Transverse colon (tissue), 4 donors: ENCODE data around the gene CCBE1.

Experiments used
- CTCF ChIP-seq, 5 experiments: fragments of 200-600 bp in 3 of 5; fragments of 450-650 bp in 2 of 5; sonication (generic) in 3 of 5; IDR thresholded peaks; 1 replicate in 2 of 5; 2 replicates in 3 of 5; pipeline ENCODE4 v1.5.1; 2016 to 2017; ENCODE audit warnings: antibody characterized with exemption in 5 of 5, inconsistent platforms in 3 of 5, mild to moderate bottlenecking in 2 of 5, moderate library complexity in 1 of 5
- POLR2A ChIP-seq: fragments of 450-650 bp; IDR thresholded peaks from one replicate; pipeline ENCODE4 v1.6.1; 2016; ENCODE audit warnings: antibody characterized with exemption, mild to moderate bottlenecking, moderate library complexity
- POLR2AphosphoS5 ChIP-seq, 3 donors: sonication (generic); formaldehyde crosslinking; IDR thresholded peaks; one replicate each; pipeline ENCODE4 v1.6.1; 2016; ENCODE audit warnings: antibody characterized with exemption in 3 of 3

DNA sequence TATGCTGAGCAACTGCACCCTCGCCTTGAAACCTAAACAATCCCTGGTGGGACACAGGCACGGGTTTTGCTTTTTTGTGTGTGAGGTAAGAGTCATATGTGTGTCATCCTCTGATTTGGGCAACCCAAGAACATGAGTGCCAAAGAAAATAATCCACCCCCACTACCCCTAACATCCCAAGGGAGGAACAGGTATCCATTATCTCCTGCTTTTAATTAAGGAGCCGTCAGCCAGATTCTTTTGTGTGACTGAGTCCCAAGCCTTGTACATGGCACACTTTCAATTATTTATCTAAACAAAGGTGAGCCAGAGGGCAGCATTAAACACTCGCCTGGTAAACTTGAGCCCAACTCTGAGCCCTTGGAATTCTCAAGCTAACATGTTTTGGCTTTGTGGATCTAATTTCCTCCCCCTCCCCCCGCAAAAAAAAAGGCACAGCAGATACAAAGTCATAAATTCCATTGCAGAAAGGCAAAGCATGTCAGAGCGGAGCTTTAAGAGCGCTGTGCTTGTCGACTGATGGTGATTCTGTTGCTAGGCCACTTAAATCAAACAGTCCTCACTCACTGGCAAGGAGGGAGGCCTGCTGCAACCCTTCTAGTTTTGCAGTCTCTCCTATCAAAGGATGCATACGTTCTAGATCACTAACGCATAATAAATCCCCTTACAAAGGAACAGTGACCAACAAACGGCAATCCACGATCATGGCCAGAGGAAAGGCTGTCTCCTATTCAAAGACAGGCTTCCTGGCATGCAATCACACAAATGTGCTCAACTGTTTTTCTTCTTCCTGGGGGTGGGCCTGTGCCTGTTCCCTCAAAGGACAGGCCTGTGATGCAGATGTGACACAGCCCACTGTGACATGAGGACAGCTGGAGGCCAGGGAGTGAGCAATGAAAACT lies 194.7 kb downstream of the CCBE1 start:
- TF ChIP-seq POLR2A (no peak), POLR2AphosphoS5 (IDR thresholded peaks at IDR 0.05) (peak in 2 of 3 donors; percentile 47 to 65), CTCF (IDR thresholded peaks at IDR 0.05) (no peak)
